Esophagus mucosa (tissue), 1 donor: Measurements from ENCODE around the gene SUPT4H1. TPM values are rescaled to one million over a fixed set of nuclear protein-coding genes. Genes with fewer than 3 reads are reported as not detected.

ENCODE experiments used
- ATAC-seq: fragments of 200-7000 bp; cut with Tn5 transposase; one replicate; pipeline ENCODE4 v1.9.1; 2020
- total RNA-seq: library from RNA; stranded (reverse); gene quantifications from one replicate; pipeline ENCODE4 v1.2.4, GENCODE V29; 2023
- donor health status: DM: yes; HTN: yes; CAD: no.

SUPT4H1 gene
- total RNA-seq, 1 donor from 2014 or later = 58.3 TPM

- no peak for ATAC-seq
These were observed 28.5 kb upstream of the SUPT4H1 start for GRCh38 chr17:58380207-58381123.

GRCh38 chr17:58379511-58379824, 27.5 kb upstream of the SUPT4H1 start:
- ATAC-seq = no peak

DNA sequence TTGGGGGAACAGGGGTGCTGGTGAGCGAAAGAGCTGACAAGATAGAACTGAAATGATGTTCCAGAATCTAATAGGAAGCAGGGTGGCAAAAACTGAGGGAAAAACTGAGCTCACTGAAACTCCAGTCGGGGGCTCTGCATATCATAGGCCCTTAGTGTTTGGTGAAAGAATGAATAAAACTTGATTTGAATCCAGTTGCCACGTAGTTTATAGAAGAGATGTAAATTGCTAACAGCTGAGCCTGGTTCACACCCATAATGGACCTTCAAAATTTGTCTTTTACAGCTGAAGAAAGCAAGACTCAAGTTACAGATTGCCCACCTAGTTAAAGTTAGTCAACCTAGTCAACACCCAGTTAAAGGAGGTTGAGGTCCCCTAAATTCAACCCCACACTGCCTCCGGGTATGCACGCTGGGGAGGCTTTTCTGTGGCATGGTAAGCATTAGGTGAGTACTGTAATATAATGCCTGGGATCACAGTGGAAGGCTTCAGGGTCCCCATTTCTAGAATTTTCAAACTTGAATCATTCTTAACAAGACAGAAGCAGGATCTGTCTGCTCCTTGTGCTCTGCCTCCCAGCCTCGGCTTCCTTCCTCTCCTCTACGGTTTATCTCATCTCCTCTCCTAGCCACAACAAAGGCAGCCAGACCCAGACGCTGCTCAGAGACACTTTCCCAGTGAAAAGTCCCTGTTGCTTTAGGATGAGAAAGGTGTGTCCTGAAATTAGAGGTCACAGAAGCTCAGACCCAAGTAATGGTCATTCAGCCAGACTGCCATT, 26.9 kb upstream of the SUPT4H1 start:
- no peak for ATAC-seq

DNA sequence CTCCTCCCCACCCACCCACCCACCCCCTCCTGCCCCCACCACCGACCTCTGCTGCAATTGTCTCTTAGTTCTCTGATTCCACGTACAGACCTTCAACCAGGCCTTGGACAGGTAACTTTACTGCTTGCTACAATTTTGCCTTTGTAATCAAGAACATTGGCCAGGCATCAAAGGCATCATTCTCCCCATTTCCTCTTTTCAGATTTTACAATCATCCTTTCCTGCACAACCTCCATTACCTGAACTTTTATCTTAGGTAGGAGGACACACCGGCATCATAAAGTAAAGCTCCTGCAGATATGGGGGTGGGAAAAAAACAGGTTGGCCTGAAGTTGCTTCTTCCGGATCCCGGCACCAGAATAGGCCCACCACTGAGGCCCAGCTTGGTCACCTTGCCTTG, 25.7 kb upstream of the SUPT4H1 start:
- ATAC-seq = no peak

DNA sequence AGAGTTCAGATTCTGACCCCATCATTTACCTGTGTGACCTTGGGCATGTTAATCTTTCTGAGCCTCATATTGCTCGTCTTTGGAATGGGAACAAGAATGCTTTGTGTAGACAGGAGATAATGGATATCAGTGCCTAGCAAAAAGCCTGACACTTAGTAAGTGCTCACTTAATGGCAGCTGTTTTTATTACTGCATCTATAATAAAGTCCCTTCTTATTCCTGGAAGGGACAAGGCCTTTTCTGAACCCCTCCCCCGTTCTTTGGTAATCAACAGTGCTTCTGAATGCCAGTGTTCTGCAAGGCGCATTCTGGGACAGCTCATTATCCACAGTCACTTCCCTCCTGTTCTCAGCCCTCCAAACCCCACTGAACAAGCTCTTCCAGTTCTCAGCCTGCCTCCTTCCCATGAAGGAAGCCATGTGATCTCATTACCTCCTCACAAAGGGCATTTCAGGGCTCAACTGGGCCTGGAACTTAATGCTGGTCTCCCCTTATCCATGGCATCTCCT, 25.1 kb upstream of the SUPT4H1 start:
- ATAC-seq = peak; percentile 95

GRCh38 chr17:58376472-58377000, 24.5 kb upstream of the SUPT4H1 start:
- no peak for ATAC-seq

DNA sequence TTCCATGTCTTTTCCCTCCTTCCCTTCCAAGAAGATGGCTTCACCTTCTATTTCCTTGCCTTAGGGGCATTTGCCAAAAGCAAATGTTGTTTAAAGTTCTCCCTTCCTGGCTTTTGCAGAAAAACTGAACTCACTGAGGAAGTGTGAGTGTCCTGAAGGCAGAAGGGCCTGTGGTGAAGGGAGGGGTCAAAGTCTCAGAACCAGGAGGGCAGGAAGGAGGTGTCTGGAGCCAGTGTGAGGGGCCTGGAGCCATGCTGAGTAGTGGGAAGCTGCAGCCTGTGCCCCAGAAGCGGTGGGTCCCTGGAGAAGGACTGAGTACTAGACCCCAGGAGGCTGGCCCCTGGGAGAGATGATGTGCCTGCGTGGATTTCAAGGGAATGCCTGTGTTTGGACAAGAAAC, 23.8 kb upstream of the SUPT4H1 start:
- no peak for ATAC-seq

DNA sequence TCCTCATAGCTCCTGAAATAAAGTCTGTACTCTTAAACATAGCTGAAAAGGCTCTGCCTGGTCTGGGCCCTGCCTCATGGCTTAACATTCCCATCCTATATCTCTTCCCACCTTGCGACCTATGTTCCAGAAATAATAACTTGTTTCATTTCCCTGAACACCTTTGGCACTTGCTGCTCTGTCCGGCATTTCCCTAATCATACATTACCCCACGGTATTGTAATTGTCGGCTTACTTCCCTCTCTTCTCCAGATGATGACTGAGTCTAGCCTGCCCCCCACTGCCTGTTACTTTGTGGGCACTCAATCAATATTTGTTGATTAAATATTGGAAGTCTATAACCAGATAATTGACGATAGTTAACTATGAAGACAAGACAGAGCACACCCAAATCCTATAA, 23.3 kb upstream of the SUPT4H1 start:
- ATAC-seq = no peak

GRCh38 chr17:58373923-58374322, 21.9 kb upstream of the SUPT4H1 start:
- ATAC-seq = no peak

GRCh38 chr17:58373003-58373402, 21.0 kb upstream of the SUPT4H1 start:
- ATAC-seq = no peak

DNA sequence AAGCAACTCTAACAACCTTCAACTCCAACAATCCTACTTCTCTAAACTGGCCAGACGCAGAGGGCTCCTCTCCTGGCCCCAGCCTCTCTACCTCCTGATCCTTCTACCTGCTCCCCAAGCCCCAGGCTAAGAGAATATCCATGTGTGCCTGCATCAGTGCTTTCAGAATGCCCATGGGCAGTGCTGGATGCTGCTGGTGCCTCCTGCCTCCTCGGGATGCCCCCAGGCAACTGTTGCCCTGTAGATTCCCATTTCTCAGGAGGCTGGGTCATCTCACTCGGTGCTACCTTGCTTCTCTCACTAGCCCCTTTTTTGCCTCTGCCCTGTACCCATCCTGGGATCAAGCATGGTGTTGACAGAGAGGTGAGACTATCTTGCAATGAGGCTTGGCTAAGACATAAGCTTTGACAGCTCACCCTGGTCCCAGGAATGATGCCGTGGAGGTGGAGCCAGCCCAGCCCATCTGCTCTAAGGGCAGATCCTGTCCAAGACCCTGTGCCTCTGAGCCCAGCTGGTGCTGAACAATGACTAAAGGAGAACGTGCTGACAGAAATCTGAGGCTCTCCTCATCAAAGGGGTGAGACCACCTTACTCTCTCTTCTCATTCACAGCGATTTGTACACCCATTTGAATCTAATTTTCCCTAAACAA, 19.4 kb upstream of the SUPT4H1 start:
- no peak for ATAC-seq

- no peak for ATAC-seq
These were observed 18.7 kb upstream of the SUPT4H1 start for GRCh38 chr17:58370716-58371115.

DNA sequence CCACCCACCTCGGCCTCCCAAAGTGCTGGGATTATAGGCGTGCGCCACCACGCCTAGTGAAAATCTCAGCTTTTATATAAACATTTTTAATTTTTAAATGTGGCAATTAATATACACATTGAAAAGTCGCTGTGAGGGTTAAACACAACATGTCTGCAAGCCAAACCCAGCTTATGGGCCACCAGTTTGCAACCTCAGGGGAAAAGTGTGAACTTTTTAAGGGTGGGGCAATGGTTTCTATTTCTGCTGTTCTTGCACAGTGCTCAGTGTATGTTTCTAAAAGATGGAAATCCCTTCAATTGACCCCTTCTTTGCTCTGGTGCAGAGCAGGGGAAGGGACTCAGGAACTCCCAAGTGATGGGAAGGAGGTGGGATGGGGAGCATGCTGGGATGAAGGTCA, 18.3 kb upstream of the SUPT4H1 start:
- ATAC-seq = no peak

DNA sequence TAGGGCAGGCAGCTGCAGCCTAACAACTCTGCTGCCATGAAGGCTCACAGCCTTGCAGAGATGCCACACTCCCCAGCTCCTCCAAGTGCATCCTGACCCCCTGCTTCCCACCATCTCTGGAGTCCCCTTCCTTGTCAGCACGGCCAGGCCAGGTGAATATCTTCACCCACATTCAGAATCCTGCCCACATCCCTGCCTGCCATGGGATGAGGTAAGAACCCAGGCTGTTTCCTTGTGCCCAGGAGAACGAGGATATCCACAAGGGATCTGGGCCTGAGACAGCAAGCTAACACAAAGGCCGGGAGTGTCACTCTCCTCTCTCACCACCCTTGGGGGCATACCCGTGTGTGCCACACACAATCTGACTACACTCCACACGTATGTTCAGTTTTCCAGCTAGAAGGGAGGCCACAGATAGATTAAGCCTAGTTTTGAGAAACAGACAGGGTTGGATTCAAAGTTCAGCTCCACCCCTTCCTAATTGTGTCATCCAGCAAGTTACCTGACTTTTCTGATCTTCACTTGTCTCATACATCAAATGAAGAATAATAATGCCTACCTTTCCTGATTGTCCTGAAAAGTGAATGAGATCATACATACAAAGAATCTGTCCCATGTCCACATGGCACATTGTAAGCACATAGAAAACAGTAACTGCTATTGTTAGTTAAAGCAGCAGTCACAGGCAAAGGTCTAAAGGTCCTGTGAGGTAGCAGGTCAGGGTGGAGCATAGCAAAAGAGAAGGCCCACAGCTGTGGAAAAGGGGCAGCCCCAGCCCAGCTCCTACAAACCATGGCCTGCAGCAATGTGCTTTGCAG, 17.4 kb upstream of the SUPT4H1 start:
- ATAC-seq = peak; percentile 80

DNA sequence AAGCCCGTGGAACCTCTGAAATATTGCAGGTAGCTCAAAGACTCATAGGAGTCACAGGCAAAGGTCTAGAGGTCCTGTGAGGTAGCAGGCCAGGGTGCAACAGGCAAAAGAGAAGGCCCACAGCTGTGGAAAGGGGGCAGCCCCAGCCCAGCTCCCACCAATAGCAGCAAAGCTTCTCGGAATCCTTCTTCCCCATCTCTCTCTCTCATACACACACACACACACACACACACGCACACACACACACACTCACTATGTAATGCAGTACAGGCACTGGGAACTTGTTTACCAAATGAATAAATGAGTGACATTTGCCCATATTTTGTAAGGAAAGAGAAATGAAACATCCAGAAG, 16.8 kb upstream of the SUPT4H1 start:
- ATAC-seq = no peak

DNA sequence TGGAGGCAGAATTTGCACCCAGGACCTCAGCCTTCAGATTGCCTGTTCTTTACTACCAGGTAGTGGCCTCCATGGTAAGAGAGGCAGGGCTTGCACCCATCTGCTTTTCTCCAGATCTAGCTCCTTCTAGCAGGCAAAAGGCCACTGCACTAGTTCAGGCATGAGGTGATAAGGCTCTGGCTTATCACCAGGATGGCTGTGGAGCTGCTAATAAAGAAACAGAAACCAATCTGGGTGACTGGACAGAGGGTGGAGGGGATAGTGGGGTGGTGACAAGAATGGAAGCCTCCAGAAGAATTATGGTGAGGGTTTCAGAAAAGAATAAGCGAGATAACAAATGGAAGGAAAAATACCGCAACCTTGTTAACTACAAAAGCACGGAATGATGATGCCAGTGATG, 15.5 kb upstream of the SUPT4H1 start:
- ATAC-seq = no peak

GRCh38 chr17:58365980-58366595, 14.1 kb upstream of the SUPT4H1 start:
- ATAC-seq = no peak

- ATAC-seq = no peak
These were observed 13.4 kb upstream of the SUPT4H1 start for GRCh38 chr17:58365185-58365979.

- peak; percentile 75 for ATAC-seq
These were observed 12.4 kb upstream of the SUPT4H1 start for GRCh38 chr17:58364270-58364942.
